KMS-11 (cell line): ENCODE data around the gene NAV2.

Experiments
- H2AFZ ChIP-seq: fragments of 200-600 bp; sonication (generic); 2 replicates; pipeline ENCODE4 v1.6.1; 2016; ENCODE audit warnings: antibody characterized with exemption, mixed run types, low read depth
- H3K27ac ChIP-seq: fragments of 200-600 bp; sonication (generic); 2 replicates; pipeline ENCODE4 v1.6.1; 2016; ENCODE audit warnings: mild to moderate bottlenecking, mixed run types
- H3K27me3 ChIP-seq: fragments of 200-600 bp; sonication (generic); 2 replicates; pipeline ENCODE4 v1.6.1; 2017; ENCODE audit warnings: mild to moderate bottlenecking, low read depth, mixed run types, moderate library complexity; ENCODE audit not compliant: insufficient read depth
- H3K36me3 ChIP-seq: fragments of 200-600 bp; sonication (generic); 2 replicates; pipeline ENCODE4 v1.6.1; 2017; ENCODE audit warnings: mild to moderate bottlenecking, mixed run types; ENCODE audit not compliant: insufficient read depth
- H3K4me1 ChIP-seq: fragments of 200-600 bp; sonication (generic); 2 replicates; pipeline ENCODE4 v1.6.1; 2016; ENCODE audit warnings: mild to moderate bottlenecking, low read depth, mixed run types; ENCODE audit not compliant: poor library complexity, severe bottlenecking
- H3K4me2 ChIP-seq: fragments of 200-600 bp; sonication (generic); 2 replicates; pipeline ENCODE4 v1.7.0; 2016; ENCODE audit warnings: mild to moderate bottlenecking, mixed run types
- H3K4me3 ChIP-seq: fragments of 200-600 bp; sonication (generic); IDR thresholded peaks from 2 replicates; pipeline ENCODE4 v1.6.1; 2017; ENCODE audit warnings: low read depth, low read length, mixed read lengths; ENCODE audit not compliant: insufficient read depth
- H3K79me2 ChIP-seq: fragments of 200-600 bp; sonication (generic); 2 replicates; pipeline ENCODE4 v1.6.1; 2016; ENCODE audit warnings: low read depth, mixed run types; ENCODE audit not compliant: insufficient read depth
- H3K9ac ChIP-seq: fragments of 200-600 bp; sonication (generic); 2 replicates; pipeline ENCODE4 v1.6.1; 2016; ENCODE audit warnings: mild to moderate bottlenecking, mixed run types
- H4K20me1 ChIP-seq: fragments of 200-600 bp; sonication (generic); 2 replicates; pipeline ENCODE4 v1.6.1; 2016; ENCODE audit warnings: mild to moderate bottlenecking, mixed run types; ENCODE audit not compliant: insufficient read depth
- CTCF ChIP-seq: fragments of 200-600 bp; sonication (generic); conservative IDR thresholded peaks from 2 replicates; pipeline ENCODE4 v1.6.1; 2017; ENCODE audit warnings: low read depth, mild to moderate bottlenecking, antibody characterized with exemption, low read length, moderate library complexity, mixed read lengths

The NAV2 gene

DNA sequence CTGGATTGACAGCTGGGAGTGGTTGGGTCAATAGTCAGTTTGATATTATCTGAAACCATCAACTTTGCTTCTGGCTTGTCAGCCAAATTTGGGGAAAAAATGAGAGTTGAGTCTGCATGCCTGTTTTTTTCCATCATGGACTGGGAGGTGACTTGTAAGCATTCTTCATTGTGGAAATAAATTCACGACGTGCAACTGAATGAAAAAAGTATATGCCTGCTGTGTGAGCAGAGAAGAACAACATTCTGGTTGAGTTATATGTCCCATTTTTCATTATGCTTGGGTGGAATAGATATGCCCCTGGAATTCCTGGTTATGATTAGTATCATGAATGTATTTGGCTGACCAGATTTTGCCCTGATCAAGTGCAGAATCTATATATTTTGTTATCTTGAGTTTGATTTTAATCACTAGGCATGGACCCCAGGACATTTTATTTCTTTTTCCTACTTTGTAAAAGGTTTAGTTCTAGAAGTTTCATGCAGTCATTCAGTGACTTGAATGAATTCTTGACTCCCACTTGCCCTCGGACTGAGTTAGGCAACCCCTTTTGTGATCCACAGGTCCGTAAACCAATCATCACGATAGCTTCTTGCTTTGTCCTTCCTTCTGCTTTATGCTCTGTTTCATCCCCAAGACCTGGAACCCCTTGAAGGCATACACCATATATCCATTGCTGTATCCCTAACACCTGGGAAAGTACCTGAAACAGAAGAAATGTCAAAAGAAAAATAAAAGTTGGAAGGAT lies 205.8 kb downstream of the NAV2 start:
- Histone ChIP-seq H3K4me2 (no peak overlapping the region), H3K4me1 (no peaks in the 10 kb centered on the region), H3K36me3 (no peaks in the 10 kb centered on the region), H3K27me3 (no peaks in the 10 kb centered on the region), H3K4me3 (no peak overlapping the region), H3K27ac (no peak overlapping the region), H3K79me2 (no peaks in the 10 kb centered on the region), H3K9ac (no peak overlapping the region), H2AFZ (no peak overlapping the region), H4K20me1 (no peaks in the 10 kb centered on the region)
- no peak for TF ChIP-seq CTCF

DNA sequence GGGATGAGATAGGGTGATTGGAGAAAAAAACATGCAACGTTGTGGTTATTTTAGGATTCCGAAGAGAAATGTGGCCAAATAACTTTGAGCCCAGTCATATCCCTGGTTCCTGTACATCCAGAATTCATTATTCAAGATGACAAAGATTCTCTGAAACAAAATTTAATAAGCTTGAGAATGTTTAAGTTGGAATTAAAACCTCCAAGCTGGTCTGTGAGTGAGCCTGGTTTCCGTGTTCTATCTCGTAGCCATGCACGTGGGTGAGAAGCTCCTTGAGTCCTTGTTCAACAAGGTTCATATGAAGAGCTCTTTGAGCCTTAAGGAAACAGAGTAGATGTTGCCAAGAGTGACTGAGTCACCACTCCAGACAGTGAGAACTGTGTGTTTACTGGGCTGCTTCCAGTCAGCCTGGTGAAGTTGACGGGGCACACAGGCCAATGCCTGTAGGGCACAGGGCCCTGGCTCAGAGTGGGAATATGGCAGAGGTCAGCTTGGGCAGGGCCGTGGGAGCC lies 206.5 kb downstream of the NAV2 start:
- Histone ChIP-seq H2AFZ (no peak overlapping the region), H4K20me1 (no peaks in the 10 kb centered on the region), H3K79me2 (no peaks in the 10 kb centered on the region), H3K4me3 (no peak overlapping the region), H3K4me1 (no peaks in the 10 kb centered on the region), H3K9ac (no peak overlapping the region), H3K36me3 (no peaks in the 10 kb centered on the region), H3K4me2 (no peak overlapping the region), H3K27ac (no peak overlapping the region), H3K27me3 (no peaks in the 10 kb centered on the region)
- TF ChIP-seq CTCF = no peak

DNA sequence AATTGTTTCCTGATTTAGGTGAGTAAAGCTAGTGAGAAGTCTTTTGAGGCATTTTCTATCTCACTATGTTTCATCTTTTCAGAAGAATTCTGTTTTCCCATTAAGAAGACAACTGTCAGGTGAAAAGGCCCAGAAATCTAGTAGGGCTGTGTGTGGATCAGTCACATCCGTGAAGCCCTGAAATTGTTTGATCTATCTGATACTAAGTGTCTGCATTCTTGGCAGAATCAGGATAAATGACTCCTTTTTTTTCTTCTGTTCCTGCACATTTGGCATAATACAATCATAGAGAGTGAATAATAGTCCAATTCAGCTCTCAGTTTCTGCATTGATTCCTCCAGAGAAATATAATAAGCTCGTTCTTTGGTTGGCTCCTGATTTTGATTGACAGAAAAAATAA lies 208.3 kb downstream of the NAV2 start:
- Histone ChIP-seq H3K79me2 (no peaks in the 10 kb centered on the region), H3K4me3 (no peak overlapping the region), H3K4me2 (no peak overlapping the region), H3K27ac (no peak overlapping the region), H3K27me3 (no peaks in the 10 kb centered on the region), H3K36me3 (no peaks in the 10 kb centered on the region), H3K9ac (no peak overlapping the region), H4K20me1 (no peaks in the 10 kb centered on the region), H3K4me1 (no peaks in the 10 kb centered on the region), H2AFZ (no peak overlapping the region)
- TF ChIP-seq CTCF = no peak

- H3K36me3 ChIP-seq = no peaks in the 10 kb centered on the region
- no peaks in the 10 kb centered on the region for H3K79me2 ChIP-seq
- H3K4me1 ChIP-seq = no peaks in the 10 kb centered on the region
Observed at GRCh38 chr11:19921976-19922688, 209.5 kb downstream of the NAV2 start.

More at GRCh38 chr11:19921976-19922688, 209.5 kb downstream of the NAV2 start:
- no peaks in the 10 kb centered on the region for H3K27me3 ChIP-seq
- H2AFZ ChIP-seq = no peak overlapping the region
- H3K27ac ChIP-seq = no peak overlapping the region
- H3K4me2 ChIP-seq = no peak overlapping the region
- H3K9ac ChIP-seq = no peak overlapping the region
- H4K20me1 ChIP-seq = no peaks in the 10 kb centered on the region
- TF ChIP-seq CTCF = no peak
- no peak overlapping the region for H3K4me3 ChIP-seq
